ENCODE data around the gene OCA2. TPM values are rescaled to one million over a fixed set of nuclear protein-coding genes. Genes with fewer than 3 reads are reported as not detected.

The OCA2 gene
- total RNA-seq, 1 experiment from 2014 or later: 0.31 TPM

- H3K36me3 Mint-ChIP-seq (ENCODE audit: insufficient read depth in 1 of 3, low read depth in 3 of 3): peaks cover 0 to 5% (median 0%) of the 10 kb centered on the region in 3 experiments; a peak in 1 of 7 replicates
- no CpG with 5 or more reads among the region's 9 CpGs for WGBS (ENCODE audit: extremely low coverage, insufficient read length, low lambda C conversion rate)
Measured at GRCh38 chr15:28105224-28105791, 6.2 kb upstream of the OCA2 start.

More at GRCh38 chr15:28105224-28105791, 6.2 kb upstream of the OCA2 start:
- no peak overlapping the region for H4K91ac ChIP-seq (ENCODE audit: insufficient read length, low read depth, low read length)
- H3K23me2 ChIP-seq (ENCODE audit: insufficient read length, low read depth, low read length, poor library complexity, severe bottlenecking): peaks cover 8% of the 10 kb centered on the region
- Mint-ChIP-seq H3K27ac (no peak overlapping the region), H3K4me1 (peaks cover 11 to 21% of the 10 kb centered on the region in 2 experiments), H3K4me3 (no peak overlapping the region; a peak in 2 of 5 replicates), H3K27me3 (ENCODE audit: low read depth) (peaks cover 74% of the 10 kb centered on the region), H3K9me3 (peaks cover 0 to 5% of the 10 kb centered on the region in 2 experiments; a peak in 4 of 5 replicates)
- H3K79me1 ChIP-seq (ENCODE audit: insufficient read depth, low read depth, low read length, poor library complexity, severe bottlenecking): no peaks in the 10 kb centered on the region
- no peak overlapping the region for H3T11ph ChIP-seq (ENCODE audit: low read length)
- H4K8ac ChIP-seq (replicated peaks; ENCODE audit: insufficient read length, low read depth, low read length): no peak overlapping the region
- no peak overlapping the region for H2BK5ac ChIP-seq (ENCODE audit: insufficient read length, low read length)
- no peak overlapping the region for H3K9ac ChIP-seq (ENCODE audit: extremely low read depth, insufficient read length, low read length)
- H3K9me3 ChIP-seq (ENCODE audit: control insufficient read depth, low read depth, low read length): no peaks in the 10 kb centered on the region
- H3K14ac ChIP-seq (ENCODE audit: insufficient read depth, low read length): no peak overlapping the region
- no peak overlapping the region for H2AK5ac ChIP-seq (ENCODE audit: insufficient read length, low read length)
- H3K4me2 ChIP-seq (ENCODE audit: insufficient read depth, insufficient read length, low read length): no peak overlapping the region
- H3K56ac ChIP-seq (ENCODE audit: insufficient read length, low read depth, low read length): no peak overlapping the region
- no peak overlapping the region for H2AFZ ChIP-seq (ENCODE audit: low read length)
- peaks cover 26% of the 10 kb centered on the region; the same call in 1 of the 2 replicates for H3K27me3 ChIP-seq (ENCODE audit: insufficient read depth, low read length)
- H2BK20ac ChIP-seq (ENCODE audit: low read depth, low read length, poor library complexity, severe bottlenecking): no peak overlapping the region
- no peak overlapping the region for H3K27ac ChIP-seq (ENCODE audit: insufficient read length, low read depth, low read length)
- H4K5ac ChIP-seq (ENCODE audit: insufficient read length, low read depth, low read length): no peak overlapping the region
- H3K18ac ChIP-seq (ENCODE audit: insufficient read length, low read depth, low read length): no peak overlapping the region
- H4K20me1 ChIP-seq (ENCODE audit: control insufficient read depth, insufficient read depth, insufficient read length): no peaks in the 10 kb centered on the region
- H3K4ac ChIP-seq (ENCODE audit: low read depth, low read length): no peak overlapping the region
- H3K23ac ChIP-seq (ENCODE audit: insufficient read length, low read depth, low read length): no peak overlapping the region
- H2BK12ac ChIP-seq (ENCODE audit: insufficient read length, low read depth, low read length): no peak overlapping the region
- peak; percentile 17 for DNase-seq
- no peak overlapping the region for H2BK15ac ChIP-seq (ENCODE audit: low read depth, low read length)
- H3K79me2 ChIP-seq (ENCODE audit: insufficient read depth, low read length): no peaks in the 10 kb centered on the region
- H2BK120ac ChIP-seq (ENCODE audit: low read depth, low read length, poor library complexity, severe bottlenecking): no peak overlapping the region
- no peaks in the 10 kb centered on the region for H3K4me1 ChIP-seq (ENCODE audit: insufficient read depth, low read length)
- no peak for TF ChIP-seq CTCF (conservative IDR thresholded peaks at IDR 0.05)

All from H9 (cell line).